ENCODE measurements around the gene IER2. TPM values are rescaled to one million over a fixed set of nuclear protein-coding genes. Genes with fewer than 3 reads are reported as not detected.

IER2 gene
- total and polyA plus RNA-seq, 2 of the 8 experiments (the other 6 are each of a cell fraction or from before 2014, with no cell fraction given) = 84.5 to 138 TPM

GRCh38 chr19:13102666-13103580 is 47.3 kb upstream of the IER2 start, which contains the start of gene LYL1 (continued):
- TF ChIP-seq EP300 (IDR thresholded peaks at IDR 0.05; ENCODE audit: borderline replicate concordance in 1 of 2, low read depth in 2 of 2, low read length in 2 of 2) (no peak), CTBP2 (IDR thresholded peaks at IDR 0.05; ENCODE audit: borderline replicate concordance, insufficient read depth, insufficient read length, low read length) (no peak), SUZ12 (IDR thresholded peaks at IDR 0.05; ENCODE audit: low read length) (peak; percentile 28; the same call in 1 of the 2 replicates), GABPA (IDR thresholded peaks at IDR 0.05; ENCODE audit: borderline replicate concordance, insufficient read depth, low read length) (no peak), BRCA1 (IDR thresholded peaks at IDR 0.05; ENCODE audit: low read depth, low read length) (no peak), CBX8 (IDR thresholded peaks at IDR 0.05; ENCODE audit: borderline replicate concordance, low read depth, low read length) (no peak), TAF7 (optimal IDR thresholded peaks at IDR 0.05; ENCODE audit: borderline replicate concordance, low read depth, low read length) (no peak), POU5F1 (IDR thresholded peaks at IDR 0.05; ENCODE audit: low read depth, low read length) (no peak), TAF1 (IDR thresholded peaks at IDR 0.05; ENCODE audit: low read depth, low read length) (0 out of 2 replicates have a peak, but pooled peaks have one; percentile 25), KDM4A (IDR thresholded peaks at IDR 0.05; ENCODE audit: low read depth, low read length, severe bottlenecking) (no peak), TCF12 (IDR thresholded peaks at IDR 0.05; ENCODE audit: low read depth, low read length) (no peak), ZNF274 (IDR thresholded peaks at IDR 0.05; ENCODE audit: borderline replicate concordance, extremely low read depth, low read length) (no peak)

All from H1 (cell line).